Measurements from ENCODE around the gene ADARB2.

The ADARB2 gene

GRCh38 chr10:1155791-1156615, 581.3 kb downstream of the ADARB2 start:
- no peak for DNase-seq

- DNase-seq, result no peak
These were observed 582.6 kb downstream of the ADARB2 start for GRCh38 chr10:1154531-1155295.

- DNase-seq, result no peak
These were observed 583.4 kb downstream of the ADARB2 start for GRCh38 chr10:1153805-1154351.

GRCh38 chr10:1153251-1153763, 584.0 kb downstream of the ADARB2 start:
- no peak for DNase-seq

- DNase-seq, result no peak
These were observed 584.7 kb downstream of the ADARB2 start for GRCh38 chr10:1152386-1153250.

DNA sequence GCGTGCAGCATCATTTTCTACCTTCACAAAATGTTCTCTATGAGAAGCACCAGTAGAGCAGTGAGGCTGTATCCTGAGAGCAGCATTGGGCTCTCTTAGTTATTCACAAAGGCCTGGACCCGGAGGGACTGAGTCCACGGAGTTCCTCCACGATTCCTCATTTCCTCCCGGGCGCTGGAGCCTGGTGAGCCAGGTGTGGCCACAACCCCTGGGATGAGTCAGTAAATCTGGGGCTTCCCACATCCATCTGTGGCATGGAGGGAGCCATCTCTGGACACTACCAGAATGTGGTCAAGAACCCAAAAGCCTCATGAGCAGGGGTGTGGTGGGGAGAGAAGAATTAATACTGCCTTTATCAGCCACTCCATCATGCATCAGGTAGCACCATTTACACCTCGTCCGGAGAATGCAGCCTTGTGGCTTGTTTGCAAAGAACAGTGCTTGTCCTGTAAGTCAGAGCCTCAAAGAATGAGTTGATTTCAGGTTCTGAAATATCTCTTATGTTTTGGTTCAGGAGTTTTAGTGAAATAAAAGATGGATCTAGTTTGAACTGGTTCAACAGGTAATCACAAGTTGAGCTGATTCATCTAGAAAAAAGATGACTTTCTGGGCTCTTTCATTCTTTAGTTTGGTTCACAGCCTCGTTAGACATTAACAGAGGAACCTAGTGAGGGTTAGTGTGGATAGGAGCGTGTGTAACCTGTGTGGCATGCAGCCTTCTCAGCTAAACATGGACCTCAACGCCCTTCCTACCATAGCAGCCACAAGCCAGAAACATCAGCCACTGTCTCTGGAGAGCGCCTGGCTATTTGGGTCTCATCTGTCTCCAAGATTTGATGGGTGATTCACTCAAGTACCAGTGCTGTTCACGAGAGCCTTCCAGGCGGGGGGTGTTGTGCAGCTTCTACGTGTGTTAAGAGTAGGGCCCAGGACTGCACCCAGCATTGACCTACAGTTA, 586.0 kb downstream of the ADARB2 start:
- no peak for DNase-seq

- no peak for DNase-seq
These were observed 586.7 kb downstream of the ADARB2 start for GRCh38 chr10:1150638-1150955.

DNA sequence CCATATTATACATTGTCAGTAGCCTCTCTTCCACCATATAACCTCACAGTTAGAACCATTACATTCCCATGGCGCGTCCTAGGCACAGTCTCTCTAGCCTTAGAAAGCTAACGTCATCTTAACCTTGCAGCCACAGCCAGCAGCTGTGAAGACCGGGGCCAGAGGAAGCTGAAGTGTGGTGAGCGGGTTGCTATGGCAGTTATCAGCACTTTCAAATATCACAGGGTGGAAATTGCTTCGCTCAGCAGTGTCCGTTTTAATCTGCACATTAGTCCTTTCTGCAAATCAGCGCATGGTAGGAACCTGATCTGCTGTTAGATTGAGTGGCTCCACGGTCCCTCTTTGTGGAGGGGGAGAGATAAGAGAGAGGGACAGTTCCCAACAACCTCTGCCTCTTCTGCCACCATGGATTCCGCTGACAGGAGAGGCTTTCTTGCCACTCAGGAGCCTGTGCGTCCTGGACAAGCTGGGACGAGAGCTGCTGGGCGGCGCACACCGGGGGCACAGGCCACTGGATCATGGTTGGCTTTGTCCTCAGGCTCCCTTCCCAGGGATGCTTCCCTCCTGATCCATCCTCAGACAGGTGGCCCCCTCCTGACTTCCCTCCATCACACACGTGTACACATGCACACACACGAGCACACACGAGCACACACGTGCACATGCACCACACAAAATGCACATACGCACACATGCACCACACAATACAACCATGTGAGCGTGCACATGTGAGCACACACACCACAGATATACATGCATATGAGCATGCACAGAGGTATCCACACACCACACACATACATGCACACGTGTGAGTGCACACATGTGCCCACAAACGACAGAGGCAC, 587.3 kb downstream of the ADARB2 start:
- DNase-seq, result no peak

GRCh38 chr10:1148855-1149605, 588.3 kb downstream of the ADARB2 start:
- DNase-seq, result no peak

DNA sequence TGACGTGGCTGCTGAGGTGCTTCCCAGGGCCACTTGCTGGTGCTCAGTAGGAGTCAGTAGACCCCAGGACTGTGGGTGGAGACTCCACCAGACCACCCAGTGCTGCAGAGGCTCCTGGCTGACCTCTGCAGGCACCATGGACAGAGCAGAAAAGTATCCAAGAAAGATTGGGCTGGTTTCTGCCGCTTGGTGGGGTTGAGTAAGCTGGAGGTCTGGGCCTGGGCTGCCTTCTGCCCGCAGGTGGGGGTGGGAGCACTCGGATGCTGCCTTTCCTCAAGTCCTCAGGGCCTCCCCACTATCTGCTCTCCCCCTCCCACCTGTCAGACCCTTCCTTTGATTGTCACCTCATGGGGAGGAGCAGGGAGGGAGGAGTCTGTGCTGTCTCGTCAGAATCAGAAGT, 589.5 kb downstream of the ADARB2 start:
- no peak for DNase-seq

DNA sequence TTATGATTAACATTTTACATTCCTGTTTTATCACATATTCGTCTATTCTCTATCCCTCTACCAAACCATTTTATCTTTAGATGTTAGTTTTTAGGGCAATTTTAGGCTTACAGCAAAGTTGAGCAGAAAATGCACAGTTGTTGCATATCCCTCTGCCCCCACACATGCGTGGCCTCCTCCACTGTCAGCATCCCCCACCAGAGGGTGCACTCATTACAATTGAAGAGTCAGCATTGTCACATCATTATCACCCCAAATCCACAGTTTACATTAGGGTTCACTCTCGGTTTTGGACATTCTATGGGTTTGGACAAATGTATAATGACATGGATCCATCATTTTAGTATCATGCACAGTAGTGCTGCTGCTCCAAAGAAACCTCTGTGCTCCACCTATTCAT, 594.7 kb downstream of the ADARB2 start:
- DNase-seq, result no peak

DNA sequence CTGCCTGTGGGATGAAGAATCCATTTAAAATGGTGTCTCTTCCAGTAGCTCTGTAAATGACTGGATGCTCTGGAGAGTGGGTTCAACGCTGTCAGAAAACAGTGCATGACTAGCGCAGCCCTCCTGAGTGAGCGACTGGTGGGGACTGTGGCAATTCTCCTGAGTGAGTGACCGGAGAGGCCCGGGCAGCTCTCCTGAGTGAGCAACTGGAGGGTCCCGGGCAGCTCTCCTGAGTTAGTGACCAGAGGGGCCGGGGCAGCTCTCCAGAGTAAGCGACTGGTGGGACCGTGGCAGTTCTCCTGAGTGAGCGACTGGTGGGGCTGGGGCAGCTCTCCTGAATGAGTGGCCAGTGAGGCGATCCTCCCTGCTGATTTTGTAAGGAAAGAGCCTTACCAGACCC, 595.6 kb downstream of the ADARB2 start:
- DNase-seq, result no peak

DNA sequence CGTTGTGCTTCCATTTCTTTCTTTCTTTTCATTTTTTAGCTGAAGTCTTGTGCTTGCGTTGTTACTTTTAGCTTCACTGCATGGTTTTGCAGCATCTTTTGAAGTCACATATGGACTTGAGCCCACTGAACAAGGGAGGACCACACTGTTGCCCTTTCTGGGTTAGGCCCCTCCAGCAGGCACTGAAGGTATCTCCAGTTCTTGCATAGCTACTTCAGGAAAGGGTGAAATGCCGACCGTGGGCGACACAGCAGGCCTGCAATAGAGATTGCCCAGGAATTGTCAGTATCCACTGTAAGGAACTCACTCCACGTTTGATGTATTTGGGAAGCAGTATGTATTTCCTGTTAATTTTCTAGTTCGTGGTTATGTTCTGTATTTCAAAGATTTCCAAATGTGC, 596.1 kb downstream of the ADARB2 start:
- DNase-seq, result no peak

GRCh38 chr10:1138529-1138928, 598.8 kb downstream of the ADARB2 start:
- no peak for DNase-seq

GRCh38 chr10:1137499-1138163, 599.7 kb downstream of the ADARB2 start:
- no peak for DNase-seq

- no peak for DNase-seq
These were observed 601.1 kb downstream of the ADARB2 start for GRCh38 chr10:1136268-1136667.

DNA sequence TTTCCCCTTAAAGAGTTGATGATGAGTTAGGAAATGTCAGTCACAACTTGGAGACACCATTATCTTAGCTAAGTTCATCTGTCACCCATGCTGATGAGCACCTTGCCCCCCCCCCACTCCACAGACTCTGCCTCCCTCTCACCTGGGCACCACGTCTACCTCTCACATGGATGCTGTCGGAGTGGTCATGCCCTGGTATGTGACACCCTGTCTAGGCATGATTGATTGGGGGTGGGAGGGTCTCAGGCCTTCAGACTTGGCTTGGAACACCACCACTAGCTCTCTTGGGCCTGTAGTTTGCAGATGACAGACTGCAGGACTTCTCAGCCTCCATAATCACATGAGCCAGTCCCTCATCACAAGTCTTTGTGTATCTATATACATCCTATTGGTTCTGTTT, 603.2 kb downstream of the ADARB2 start:
- DNase-seq, result no peak

GRCh38 chr10:1133495-1134045, 603.8 kb downstream of the ADARB2 start:
- DNase-seq, result no peak

DNA sequence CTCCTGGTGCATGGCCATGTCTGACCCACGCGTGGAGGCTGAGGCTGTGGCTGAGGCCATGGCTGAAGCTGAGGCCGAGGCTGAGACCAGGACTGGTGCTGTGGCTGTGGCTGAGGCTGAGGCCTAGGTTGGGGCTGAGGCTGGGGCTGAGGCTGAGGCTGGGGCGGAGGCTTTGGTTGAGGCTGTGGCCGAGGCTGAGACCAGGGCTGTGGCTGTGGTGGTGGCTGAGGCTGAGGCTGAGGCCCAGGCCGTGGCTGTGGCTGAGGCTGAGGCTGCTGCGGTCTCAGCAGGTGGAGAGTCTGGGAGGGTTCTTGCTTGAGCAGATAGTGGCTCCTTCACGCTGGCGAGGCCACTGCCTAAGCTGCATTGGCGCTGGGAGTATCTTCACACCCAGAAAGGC, 604.7 kb downstream of the ADARB2 start:
- no peak for DNase-seq
